ENCODE measurements around the gene SLC39A6. TPM values are rescaled to one million over a fixed set of nuclear protein-coding genes. Genes with fewer than 3 reads are reported as not detected.
A peak's percentile ranks its signal among the peaks of the same experiment; 100 is the strongest.

SLC39A6 gene
- total and polyA plus RNA-seq, 2 of the 13 experiments (the other 11 are each of a cell fraction or from before 2014, with no cell fraction given), result 41.7 to 59.2 TPM

DNA sequence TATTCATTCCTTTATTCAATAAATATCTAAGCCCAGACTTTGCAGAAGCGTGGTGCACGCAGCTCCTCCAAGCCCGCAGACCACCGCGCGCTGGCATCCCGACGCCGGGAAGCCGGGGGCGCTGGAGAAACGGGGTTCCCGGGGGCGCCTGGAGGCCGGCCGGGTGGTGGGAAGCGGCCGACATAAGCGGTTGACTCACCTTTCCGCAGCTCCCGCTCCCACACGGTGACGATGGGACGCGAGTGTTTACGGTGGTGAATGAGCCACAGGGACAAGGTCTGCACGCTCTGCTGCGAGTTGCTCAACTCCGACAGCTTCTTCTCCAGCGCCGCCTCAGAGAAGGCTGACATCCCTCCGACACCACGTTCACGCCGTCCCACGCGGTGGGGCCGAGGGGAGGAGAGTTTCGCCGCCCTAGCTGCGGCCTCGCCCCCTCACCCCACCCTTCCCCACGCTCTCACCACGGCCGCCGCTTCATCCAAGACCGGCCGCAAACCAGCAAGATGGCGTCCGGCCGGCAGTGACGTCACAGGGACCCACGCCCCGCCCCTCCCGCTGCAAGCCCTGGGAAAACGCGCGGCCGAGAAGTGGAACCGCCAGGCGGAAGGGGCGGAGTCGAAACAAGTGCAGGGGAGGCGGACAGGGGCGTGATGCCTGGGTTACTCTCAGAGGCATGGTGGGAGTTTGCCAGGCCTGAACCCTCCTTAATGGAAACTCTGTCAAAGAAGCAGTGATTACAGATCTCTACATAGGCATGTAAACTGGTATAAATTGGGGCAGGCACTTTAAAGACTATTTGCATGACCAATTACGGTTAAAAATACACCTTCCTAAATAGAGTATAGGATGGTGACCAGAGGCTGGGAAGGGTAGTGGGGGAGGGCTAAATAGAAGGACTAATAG, 61.8 kb downstream of the SLC39A6 start, which contains the start of gene RPRD1A (continued):
- TF ChIP-seq ZNF639 (CRISPR knock-in tag; conservative IDR thresholded peaks at IDR 0.05) (peak; percentile 45; the same call in 1 of the 2 replicates), EEA1 (CRISPR knock-in tag; IDR thresholded peaks at IDR 0.05; ENCODE audit: borderline replicate concordance) (0 out of 2 replicates have a peak, but pooled peaks have one; percentile 34), ATF3 (CRISPR knock-in tag; IDR thresholded peaks at IDR 0.05) (peak; percentile 21; the same call in 1 of the 2 replicates), ZZZ3 (CRISPR knock-in tag; IDR thresholded peaks at IDR 0.05; ENCODE audit: borderline replicate concordance) (peak; percentile 54; the same call in 1 of the 2 replicates), TARDBP (CRISPR knock-in tag; IDR thresholded peaks at IDR 0.05) (peak; percentile 59; the same call in 1 of the 2 replicates), MAFK (conservative IDR thresholded peaks at IDR 0.05 in 1 of 2, IDR thresholded peaks at IDR 0.05 in 1 of 2; ENCODE audit: low read length in 2 of 2) (no peak), HDAC6 (IDR thresholded peaks at IDR 0.05; ENCODE audit: low read depth, low read length) (no peak), ZNF567 (CRISPR knock-in tag; IDR thresholded peaks at IDR 0.05; ENCODE audit: borderline replicate concordance) (no peak), CBX1 (IDR thresholded peaks at IDR 0.05; ENCODE audit: low read depth) (no peak), HIC2 (CRISPR knock-in tag; IDR thresholded peaks at IDR 0.05; ENCODE audit: low read depth) (no peak), ZUFSP (CRISPR knock-in tag; IDR thresholded peaks at IDR 0.05; ENCODE audit: borderline replicate concordance) (no peak), ADNP (CRISPR knock-in tag; IDR thresholded peaks at IDR 0.05) (no peak), CEBPG (CRISPR knock-in tag; IDR thresholded peaks at IDR 0.05) (peak; percentile 69), REXO4 (CRISPR knock-in tag; IDR thresholded peaks at IDR 0.05; ENCODE audit: borderline replicate concordance) (no peak), FUBP1 (CRISPR knock-in tag; IDR thresholded peaks at IDR 0.05; ENCODE audit: borderline replicate concordance) (no peak)
- TF ChIP-seq, protein P1, sequence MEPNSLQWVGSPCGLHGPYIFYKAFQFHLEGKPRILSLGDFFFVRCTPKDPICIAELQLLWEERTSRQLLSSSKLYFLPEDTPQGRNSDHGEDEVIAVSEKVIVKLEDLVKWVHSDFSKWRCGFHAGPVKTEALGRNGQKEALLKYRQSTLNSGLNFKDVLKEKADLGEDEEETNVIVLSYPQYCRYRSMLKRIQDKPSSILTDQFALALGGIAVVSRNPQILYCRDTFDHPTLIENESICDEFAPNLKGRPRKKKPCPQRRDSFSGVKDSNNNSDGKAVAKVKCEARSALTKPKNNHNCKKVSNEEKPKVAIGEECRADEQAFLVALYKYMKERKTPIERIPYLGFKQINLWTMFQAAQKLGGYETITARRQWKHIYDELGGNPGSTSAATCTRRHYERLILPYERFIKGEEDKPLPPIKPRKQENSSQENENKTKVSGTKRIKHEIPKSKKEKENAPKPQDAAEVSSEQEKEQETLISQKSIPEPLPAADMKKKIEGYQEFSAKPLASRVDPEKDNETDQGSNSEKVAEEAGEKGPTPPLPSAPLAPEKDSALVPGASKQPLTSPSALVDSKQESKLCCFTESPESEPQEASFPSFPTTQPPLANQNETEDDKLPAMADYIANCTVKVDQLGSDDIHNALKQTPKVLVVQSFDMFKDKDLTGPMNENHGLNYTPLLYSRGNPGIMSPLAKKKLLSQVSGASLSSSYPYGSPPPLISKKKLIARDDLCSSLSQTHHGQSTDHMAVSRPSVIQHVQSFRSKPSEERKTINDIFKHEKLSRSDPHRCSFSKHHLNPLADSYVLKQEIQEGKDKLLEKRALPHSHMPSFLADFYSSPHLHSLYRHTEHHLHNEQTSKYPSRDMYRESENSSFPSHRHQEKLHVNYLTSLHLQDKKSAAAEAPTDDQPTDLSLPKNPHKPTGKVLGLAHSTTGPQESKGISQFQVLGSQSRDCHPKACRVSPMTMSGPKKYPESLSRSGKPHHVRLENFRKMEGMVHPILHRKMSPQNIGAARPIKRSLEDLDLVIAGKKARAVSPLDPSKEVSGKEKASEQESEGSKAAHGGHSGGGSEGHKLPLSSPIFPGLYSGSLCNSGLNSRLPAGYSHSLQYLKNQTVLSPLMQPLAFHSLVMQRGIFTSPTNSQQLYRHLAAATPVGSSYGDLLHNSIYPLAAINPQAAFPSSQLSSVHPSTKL (CRISPR knock-in tag; IDR thresholded peaks at IDR 0.05), result peak; percentile 63
